Stimulated activated CD4-positive, alpha-beta T cell treated with anti-CD3 and anti-CD28 coated beads, Interleukin-1b, Interleukin-23, amount 100 ng/mL, for 1 hour (primary cell): ENCODE results near the gene KIF26A.
"Not testable (repeated sequence)": the region's sequence is repeated elsewhere in the genome, so short reads cannot be mapped to it uniquely, and the experiment has no call there.

Experiments used
- DNase-seq, 2 donors: peaks; one replicate each; pipeline ENCODE4 v3.0.0-alpha.2; 2020; ENCODE audit warnings: low read depth in 2 of 2

KIF26A gene

DNA sequence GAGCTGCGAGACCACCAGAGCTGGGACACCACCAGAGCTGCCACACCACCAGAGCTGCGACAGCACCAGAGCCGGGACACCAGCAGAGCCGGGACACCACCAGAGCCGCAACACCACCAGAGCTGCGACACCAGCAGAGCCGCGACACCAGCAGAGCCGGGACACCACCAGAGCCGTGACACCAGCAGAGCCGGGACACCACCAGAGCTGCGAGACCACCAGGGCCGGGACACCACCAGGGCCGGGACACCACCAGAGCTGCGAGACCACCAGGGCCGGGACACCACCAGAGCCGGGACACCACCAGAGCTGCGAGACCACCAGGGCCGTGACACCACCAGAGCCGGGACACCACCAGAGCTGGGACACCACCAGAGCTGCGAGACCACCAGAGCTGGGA lies 69.9 kb downstream of the KIF26A start:
- DNase-seq = not testable (repeated sequence)

DNA sequence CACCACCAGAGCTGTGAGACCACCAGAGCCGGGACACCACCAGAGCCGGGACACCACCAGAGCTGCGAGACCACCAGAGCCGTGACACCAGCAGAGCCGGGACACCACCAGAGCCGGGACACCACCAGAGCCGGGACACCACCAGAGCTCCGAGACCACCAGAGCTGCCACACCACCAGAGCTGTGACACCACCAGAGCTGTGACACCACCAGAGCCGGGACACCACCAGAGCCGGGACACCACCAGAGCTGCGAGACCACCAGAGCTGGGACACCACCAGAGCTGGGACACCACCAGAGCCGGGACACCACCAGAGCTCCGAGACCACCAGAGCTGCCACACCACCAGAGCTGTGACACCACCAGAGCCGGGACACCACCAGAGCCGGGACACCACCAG lies 70.7 kb downstream of the KIF26A start:
- not testable (repeated sequence) for DNase-seq

- no peak for DNase-seq
These were observed 71.8 kb downstream of the KIF26A start for GRCh38 chr14:104209985-104210816.

- no peak for DNase-seq
These were observed 72.4 kb downstream of the KIF26A start for GRCh38 chr14:104210817-104211195.

GRCh38 chr14:104211215-104211614 lies 72.8 kb downstream of the KIF26A start:
- no peak for DNase-seq

DNA sequence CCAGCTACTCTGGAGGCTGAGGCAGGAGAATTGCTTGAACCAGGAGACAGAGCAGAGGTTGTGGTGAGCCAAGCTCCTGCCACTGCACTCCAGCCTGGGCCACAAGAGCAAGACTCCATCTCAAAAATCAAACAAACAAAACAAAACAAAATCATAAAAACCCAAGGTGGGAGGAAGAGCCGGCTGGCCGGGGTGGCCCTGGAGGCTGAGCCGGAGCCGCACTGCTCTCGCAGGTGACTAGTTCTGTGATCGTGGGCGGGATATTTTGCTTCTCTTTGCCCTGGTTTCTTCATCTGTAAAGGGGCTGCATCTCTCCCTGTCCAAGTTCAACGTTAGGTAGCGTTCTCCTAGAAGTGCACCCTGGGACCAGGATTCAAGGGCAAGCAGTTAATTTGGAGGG lies 73.4 kb downstream of the KIF26A start:
- no peak for DNase-seq

- no peak for DNase-seq
These were observed 74.1 kb downstream of the KIF26A start for GRCh38 chr14:104212206-104213095.

DNA sequence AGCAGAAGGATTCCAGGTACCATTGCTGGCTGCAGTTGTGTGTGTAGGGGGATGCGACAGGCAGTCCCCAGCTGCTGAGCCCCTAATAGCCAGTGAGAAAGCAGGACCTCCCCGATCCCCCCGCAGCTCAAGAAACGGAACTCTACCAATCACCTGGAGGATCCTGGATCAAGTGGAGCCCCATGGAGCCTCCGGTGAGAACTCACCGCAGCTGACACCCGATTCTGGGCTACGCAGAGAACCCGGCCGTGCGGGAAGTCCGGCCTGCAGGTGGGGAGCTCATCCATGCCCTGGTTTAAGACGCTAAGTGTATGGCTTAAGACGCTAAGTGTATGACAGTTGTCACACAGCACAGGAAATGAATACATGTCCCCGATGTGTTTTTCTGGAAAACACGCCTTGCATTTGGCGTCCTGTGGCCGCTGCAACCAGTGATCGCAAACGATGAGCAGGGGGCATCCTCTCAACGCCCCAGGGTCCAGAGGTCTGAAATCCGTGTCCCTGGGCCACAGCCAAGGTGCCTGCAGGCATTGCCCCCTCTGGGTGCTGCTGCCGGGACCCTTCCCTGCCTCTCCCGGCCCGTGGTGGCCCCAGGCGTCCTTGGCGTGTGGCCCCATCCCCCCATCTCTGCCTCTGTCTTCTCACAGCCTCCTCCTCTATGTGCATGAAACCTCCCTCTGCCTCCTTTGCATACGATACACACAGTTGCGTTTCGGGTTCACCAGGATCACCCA lies 75.1 kb downstream of the KIF26A start:
- DNase-seq = no peak

- no peak for DNase-seq
These were observed 76.2 kb downstream of the KIF26A start for GRCh38 chr14:104214431-104215218.

GRCh38 chr14:104215706-104216334 lies 77.4 kb downstream of the KIF26A start:
- DNase-seq = no peak

- DNase-seq = no peak
These were observed 78.1 kb downstream of the KIF26A start for GRCh38 chr14:104216457-104216856.

DNA sequence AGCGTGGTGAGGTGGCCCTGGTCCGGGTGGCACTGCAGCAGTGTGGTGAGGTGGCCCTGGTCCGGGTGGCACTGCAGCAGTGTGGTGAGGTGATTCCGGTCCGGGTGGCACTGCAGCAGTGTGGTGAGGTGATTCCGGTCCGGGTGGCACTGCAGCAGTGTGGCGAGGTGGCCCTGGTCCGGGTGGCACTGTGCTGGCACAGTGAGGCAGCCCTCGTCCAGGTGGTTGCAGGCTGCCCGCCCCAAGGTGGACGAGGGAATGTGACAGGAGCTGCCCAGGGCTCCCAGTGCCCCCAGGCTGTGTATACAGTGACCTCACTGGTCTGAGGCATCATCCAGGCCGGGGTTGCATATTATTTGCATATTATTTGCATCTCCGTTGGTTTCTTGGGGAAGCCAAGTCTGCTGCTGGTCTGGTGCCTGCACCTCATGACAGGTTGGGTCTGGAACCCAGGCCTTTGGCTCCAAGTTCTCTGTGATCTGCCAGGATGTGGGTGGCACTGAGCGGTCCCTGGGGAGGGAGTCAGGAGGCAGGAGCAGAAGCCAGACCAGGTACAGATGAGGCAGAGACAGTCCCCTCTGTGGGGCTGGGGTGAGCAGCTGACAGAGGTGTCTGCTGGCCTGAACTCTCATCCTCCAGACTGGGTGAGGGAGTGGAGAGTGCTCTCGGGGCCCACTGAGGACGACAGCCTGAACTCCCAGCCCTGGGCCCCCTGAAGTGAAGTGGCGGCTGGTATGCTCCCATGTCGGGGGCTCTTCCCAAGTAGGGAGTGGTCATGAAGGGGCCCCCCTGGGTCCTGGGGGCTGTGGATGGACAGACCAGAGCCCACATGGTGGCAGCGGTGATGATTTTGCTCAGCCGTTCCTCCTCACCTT lies 79.3 kb downstream of the KIF26A start:
- DNase-seq = no peak

DNA sequence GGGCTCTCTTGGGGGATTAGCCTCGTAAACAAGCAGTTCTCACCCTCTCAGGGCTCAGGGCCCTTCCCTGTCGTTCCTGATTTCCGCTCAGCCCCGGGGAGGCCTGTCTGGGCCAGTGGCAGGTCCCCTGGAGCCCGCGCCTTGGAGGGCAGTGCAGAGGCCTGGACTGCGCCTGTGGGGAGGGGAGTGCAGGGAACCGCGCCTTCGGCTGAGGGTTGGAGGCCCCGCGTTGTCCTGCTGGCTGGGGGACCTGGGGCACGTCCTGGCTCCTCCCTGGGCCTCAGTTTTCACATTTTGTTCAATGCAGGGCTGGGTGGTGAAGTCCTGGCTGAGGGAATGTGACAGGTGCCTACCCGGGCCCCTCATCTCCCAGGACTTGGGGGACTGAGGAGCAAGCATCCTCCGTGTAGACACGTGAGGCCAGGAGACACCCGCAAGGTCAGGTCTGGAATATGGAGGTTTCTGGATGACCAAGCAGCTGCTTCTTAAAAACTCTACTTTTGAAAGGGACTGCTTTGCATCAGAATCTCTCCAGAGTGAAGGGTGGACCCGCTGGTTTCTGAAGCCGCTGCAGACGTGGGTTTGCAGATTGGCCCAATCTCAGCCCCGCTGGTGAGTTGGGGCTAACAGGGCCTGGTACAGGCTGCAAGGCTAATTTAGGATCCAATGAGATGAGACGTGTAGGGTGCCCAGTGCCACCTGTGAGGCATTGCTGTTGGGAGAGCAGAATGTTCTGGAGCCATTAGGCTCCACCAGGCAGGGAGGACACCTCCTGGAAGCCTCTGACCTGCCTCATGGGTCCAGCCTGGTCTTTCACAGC lies 80.2 kb downstream of the KIF26A start:
- DNase-seq = no peak

- no peak for DNase-seq
These were observed 81.4 kb downstream of the KIF26A start for GRCh38 chr14:104219731-104220214.

GRCh38 chr14:104220215-104221070 lies 82.1 kb downstream of the KIF26A start:
- DNase-seq = no peak

DNA sequence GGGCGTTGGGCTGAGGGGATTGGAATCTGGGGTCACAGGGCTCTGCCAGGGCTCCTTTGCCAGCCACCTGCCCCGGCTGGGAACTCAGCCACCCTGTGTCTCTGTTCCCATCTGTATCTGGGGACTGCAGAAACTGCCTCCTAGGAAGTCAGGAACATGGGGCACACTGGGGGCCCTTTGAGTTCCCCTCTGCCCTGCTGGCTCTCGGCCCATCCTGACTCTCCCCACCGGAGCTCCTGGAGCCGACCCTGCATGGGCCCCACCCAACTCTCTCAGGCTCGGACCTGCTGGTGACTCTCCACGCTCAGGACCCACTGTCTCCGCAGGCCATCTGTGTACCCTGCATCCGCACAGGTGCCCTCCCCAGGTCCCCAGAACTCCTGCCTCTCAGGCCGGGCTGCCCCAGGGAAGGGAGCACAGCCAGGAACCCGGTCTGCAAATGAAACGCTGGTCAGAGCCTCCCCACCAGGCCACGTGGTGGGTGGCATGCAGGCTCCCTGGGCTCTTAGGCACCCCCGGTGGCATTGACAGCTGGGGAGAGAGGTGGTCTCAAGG lies 82.8 kb downstream of the KIF26A start:
- no peak for DNase-seq

DNA sequence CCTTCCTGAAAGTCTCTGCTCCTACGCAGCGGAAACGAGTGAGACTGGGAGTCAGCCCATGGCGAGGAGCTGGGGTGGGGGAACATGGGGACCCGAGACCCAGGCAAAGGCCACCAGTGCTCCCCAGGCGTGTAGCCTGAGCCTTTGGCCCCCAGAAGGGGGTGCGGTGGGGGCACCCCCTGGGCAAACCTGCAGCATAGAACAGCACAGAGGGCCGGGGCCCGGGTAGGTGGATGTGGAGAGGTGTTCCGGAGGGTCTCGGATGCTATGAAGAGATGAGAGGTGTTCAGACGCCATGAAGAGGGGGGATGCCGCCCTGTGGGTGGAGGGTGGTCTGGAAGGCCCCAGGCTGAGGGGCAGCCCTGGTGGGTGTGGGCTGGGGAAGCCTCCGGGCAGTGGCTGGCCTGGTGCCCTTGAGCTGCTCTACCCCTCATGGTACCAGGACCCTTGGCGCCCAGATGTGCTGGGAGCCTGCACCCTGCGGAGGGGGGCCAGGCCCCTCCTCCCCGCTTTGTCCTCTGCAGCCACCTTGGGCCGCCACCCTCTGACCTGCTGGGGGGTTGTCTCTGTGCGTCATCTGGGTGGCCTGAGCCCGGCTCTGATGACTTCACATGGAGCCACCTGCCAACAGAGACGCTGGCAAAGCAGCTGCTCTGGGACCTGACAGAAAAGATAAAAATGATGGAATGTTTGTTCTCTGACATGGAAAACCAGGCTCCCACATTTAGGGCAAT lies 83.4 kb downstream of the KIF26A start:
- DNase-seq = no peak
